ENCODE results near the gene MAP2K7.
A peak's percentile ranks its signal among the peaks of the same experiment; 100 is the strongest.
"Not testable (repeated sequence)": the region's sequence is repeated elsewhere in the genome, so short reads cannot be mapped to it uniquely, and the experiment has no call there.

Gene MAP2K7

GRCh38 chr19:7908742-7909461, 5.2 kb downstream of the MAP2K7 start:
- DNase-seq, result no peak

GRCh38 chr19:7909471-7910067, 5.9 kb downstream of the MAP2K7 start:
- no peak for DNase-seq

GRCh38 chr19:7910321-7911161, 6.9 kb downstream of the MAP2K7 start:
- DNase-seq, result no peak

- DNase-seq, result no peak
Measured at GRCh38 chr19:7911508-7912143, 7.9 kb downstream of the MAP2K7 start.

- no peak for DNase-seq
Measured at GRCh38 chr19:7912144-7912696, 8.5 kb downstream of the MAP2K7 start.

- no peak for DNase-seq
Measured at GRCh38 chr19:7912697-7913564, 9.3 kb downstream of the MAP2K7 start.

GRCh38 chr19:7913652-7914051, 10.0 kb downstream of the MAP2K7 start:
- no peak for DNase-seq

GRCh38 chr19:7914099-7914498, 10.4 kb downstream of the MAP2K7 start:
- no peak for DNase-seq

GRCh38 chr19:7914598-7915045, 10.9 kb downstream of the MAP2K7 start, which contains the start of gene TGFBR3L:
TSS of gene TGFBR3L (plus strand) at chr19:7914830.
- no peak for DNase-seq

- peak; percentile 3 for DNase-seq
Measured at GRCh38 chr19:7915250-7916102, 11.8 kb downstream of the MAP2K7 start.

GRCh38 chr19:7916103-7916954, 12.7 kb downstream of the MAP2K7 start:
- peak; percentile 2 for DNase-seq

- no peak for DNase-seq
Measured at GRCh38 chr19:7916955-7917266, 13.2 kb downstream of the MAP2K7 start.

- peak; percentile 22 for DNase-seq
Measured at GRCh38 chr19:7917267-7918061, 13.8 kb downstream of the MAP2K7 start.

- DNase-seq, result not testable (repeated sequence)
Measured at GRCh38 chr19:7918062-7918614, 14.5 kb downstream of the MAP2K7 start.

- DNase-seq, result no peak
Measured at GRCh38 chr19:7918615-7919421, 15.1 kb downstream of the MAP2K7 start.

GRCh38 chr19:7919610-7920518, 16.2 kb downstream of the MAP2K7 start, which contains the start of gene SNAPC2:
TSS of gene SNAPC2 (plus strand) at chr19:7920338. CDS start at chr19:7920367, 29 bp downstream.
- DNase-seq, result peak; percentile 90

All from DMS79 treated with DMSO at 0.1 percent for 48 hours (cell line).